Measurements from ENCODE around the gene SPEF1. TPM values are rescaled to one million over a fixed set of nuclear protein-coding genes. Genes with fewer than 3 reads are reported as not detected.

Gene SPEF1
- total RNA-seq, 2 donors from 2014 or later, result 0.35 to 0.44 TPM

DNA sequence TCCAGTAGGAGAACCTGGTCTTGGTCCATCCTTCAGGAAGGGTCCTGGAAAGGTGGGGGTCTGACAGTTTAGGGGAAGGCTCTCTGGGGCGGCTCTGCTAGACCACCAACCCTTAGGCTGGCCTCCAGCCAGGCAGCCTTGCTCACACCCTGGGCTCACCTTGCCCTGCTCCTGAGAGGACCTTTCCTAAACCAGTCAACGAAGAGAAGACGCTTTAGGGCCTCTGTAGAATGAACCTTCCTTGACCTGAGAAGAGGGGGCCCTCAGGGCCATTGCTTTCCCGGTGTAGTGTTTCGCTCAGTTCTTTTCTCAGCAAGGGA is 15.9 kb upstream of the SPEF1 start:
- no peak overlapping the region for H3K9ac ChIP-seq (ENCODE audit: extremely low read depth, low read length, poor library complexity, severe bottlenecking)
- peaks cover 19% of the 10 kb centered on the region for H3K36me3 ChIP-seq (ENCODE audit: control insufficient read depth, insufficient read depth, low read length)
- peak overlapping the region; percentile 80 for H3K4me3 Mint-ChIP-seq
- WGBS, 2 experiments (ENCODE audit: insufficient coverage in 1 of 2, insufficient read length in 1 of 2), result 83 to 84% methylated on average over 4 to 5 of the region's 5 CpGs
- no peak for DNase-seq
- H3K4me1 ChIP-seq (ENCODE audit: control insufficient read depth, insufficient read depth, low read length), result peaks cover 12% of the 10 kb centered on the region
- peaks cover 8% of the 10 kb centered on the region for H3K27me3 Mint-ChIP-seq (ENCODE audit: insufficient read depth)
- H3K27ac Mint-ChIP-seq, result no peak overlapping the region
- peaks cover 8% of the 10 kb centered on the region for H3K36me3 Mint-ChIP-seq (ENCODE audit: low read depth)
- peaks cover 20% of the 10 kb centered on the region for H3K4me1 Mint-ChIP-seq
- no peak overlapping the region for H3K27ac ChIP-seq (ENCODE audit: low read depth, low read length)
- H3K27me3 ChIP-seq (ENCODE audit: control insufficient read depth, insufficient read depth, low read length, poor library complexity, severe bottlenecking), result no peaks in the 10 kb centered on the region
- peak overlapping the region; percentile 79 for H3K4me3 ChIP-seq (ENCODE audit: low read length)
- H3K9me3 Mint-ChIP-seq, result no peaks in the 10 kb centered on the region
- H3K9me3 ChIP-seq (ENCODE audit: control insufficient read depth, low read length), result no peaks in the 10 kb centered on the region
- TF ChIP-seq CTCF (conservative IDR thresholded peaks at IDR 0.05), result no peak

DNA sequence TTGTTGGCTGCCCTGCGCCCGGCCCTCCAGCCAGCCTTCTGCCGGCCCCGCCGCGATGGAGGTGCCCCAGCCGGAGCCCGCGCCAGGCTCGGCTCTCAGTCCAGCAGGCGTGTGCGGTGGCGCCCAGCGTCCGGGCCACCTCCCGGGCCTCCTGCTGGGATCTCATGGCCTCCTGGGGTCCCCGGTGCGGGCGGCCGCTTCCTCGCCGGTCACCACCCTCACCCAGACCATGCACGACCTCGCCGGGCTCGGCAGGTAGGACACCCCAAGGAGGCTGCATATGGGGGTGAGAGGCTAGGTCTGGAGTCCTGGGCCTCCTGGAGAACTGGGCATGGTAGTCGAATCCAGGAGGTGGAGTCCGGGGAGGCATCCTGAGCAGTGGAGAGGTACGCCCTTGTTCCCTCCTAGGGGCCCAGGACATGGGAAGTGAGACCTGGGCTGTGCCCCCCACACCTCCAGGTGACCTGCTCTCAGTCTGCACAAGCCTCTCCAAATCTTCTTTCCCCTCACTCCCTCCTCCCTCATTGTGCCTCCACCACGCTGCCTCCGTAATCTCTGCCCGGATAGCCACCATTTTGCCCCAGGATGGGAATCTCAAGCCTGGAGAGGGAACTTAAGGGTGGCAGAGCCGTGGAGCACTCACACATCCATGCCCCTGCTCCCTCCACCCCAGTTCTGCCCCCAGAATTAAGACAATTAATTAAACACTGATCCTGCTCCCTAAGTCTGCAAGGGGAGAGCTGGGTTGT is 15.4 kb upstream of the SPEF1 start:
- H3K27ac Mint-ChIP-seq, result peak overlapping the region; percentile 52
- peaks cover 14% of the 10 kb centered on the region for H3K36me3 ChIP-seq (ENCODE audit: control insufficient read depth, insufficient read depth, low read length)
- no peak overlapping the region for H3K27ac ChIP-seq (ENCODE audit: low read depth, low read length)
- H3K36me3 Mint-ChIP-seq (ENCODE audit: low read depth), result peaks cover 8% of the 10 kb centered on the region
- H3K4me1 ChIP-seq (ENCODE audit: control insufficient read depth, insufficient read depth, low read length), result peaks cover 12% of the 10 kb centered on the region
- no peaks in the 10 kb centered on the region for H3K27me3 ChIP-seq (ENCODE audit: control insufficient read depth, insufficient read depth, low read length, poor library complexity, severe bottlenecking)
- peak overlapping the region; percentile 55 for H3K9ac ChIP-seq (ENCODE audit: extremely low read depth, low read length, poor library complexity, severe bottlenecking)
- H3K4me3 Mint-ChIP-seq, result peak overlapping the region; percentile 80
- H3K4me3 ChIP-seq (ENCODE audit: low read length), result peak overlapping the region; percentile 79
- no peaks in the 10 kb centered on the region for H3K9me3 ChIP-seq (ENCODE audit: control insufficient read depth, low read length)
- H3K9me3 Mint-ChIP-seq, result no peaks in the 10 kb centered on the region
- TF ChIP-seq CTCF (conservative IDR thresholded peaks at IDR 0.05), result no peak
- H3K4me1 Mint-ChIP-seq, result peaks cover 20% of the 10 kb centered on the region
- peaks cover 11% of the 10 kb centered on the region for H3K27me3 Mint-ChIP-seq (ENCODE audit: insufficient read depth)
- 12 to 16% methylated on average over 11 to 33 of the region's 33 CpGs for WGBS, 2 experiments (ENCODE audit: insufficient coverage in 1 of 2, insufficient read length in 1 of 2)
- no peak for DNase-seq

DNA sequence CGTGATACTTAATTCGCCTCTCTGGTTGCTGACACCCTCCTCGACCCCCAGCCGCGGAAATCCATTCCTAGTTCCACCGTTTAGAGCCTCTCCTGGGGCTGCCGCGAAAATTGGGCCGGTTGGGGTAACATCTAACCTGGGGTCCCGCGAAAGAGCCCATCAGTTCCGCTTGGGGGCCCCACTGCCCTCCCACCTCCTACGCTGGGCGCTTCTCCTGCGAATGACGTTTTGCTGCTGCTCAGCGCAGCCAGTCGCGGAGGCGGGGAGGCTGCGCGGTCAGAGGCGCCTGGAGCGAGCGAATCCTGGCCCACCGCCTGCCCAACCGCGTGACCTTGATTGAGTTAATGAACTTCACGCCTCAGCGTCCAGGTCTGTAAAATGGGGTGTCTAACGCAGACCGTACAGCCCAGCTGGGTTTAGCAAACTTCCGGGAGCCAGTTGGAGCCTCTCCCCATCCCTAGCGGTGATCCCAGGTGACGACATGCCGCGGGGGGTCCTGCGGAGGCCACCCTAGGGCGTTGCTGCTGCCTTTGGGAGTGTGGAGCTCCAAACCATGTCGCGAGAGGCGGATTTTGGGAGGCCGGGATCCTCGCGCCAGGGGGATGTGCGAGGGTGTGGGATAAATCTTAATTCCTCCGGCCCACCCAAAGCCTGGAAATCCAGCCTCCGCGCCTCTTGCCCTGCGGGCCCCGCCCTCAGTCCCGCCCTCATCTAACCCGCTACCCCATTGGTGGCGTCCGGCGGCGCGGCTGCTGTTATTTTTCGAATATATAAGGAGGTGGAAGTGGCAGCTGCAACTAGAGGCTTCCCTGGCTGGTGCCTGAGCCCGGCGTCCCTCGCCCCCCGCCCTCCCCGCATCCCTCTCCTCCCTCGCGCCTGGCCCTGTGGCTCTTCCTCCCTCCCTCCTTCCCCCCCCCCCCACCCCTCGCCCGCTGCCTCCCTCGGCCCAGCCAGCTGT is 14.5 kb upstream of the SPEF1 start, which contains the start of gene CDC25B:
CDC25B (plus strand) TSS at position 800 of the 958 bp plus-strand sequence. CDS start 222 bp downstream, outside the sequence.
- H3K9me3 Mint-ChIP-seq, result no peaks in the 10 kb centered on the region
- peaks cover 5% of the 10 kb centered on the region for H3K36me3 Mint-ChIP-seq (ENCODE audit: low read depth)
- peak within 1 kb of the TSS; percentile 94 for H3K27ac Mint-ChIP-seq
- DNase-seq, result peak; percentile 97
- peak within 1 kb of the TSS; percentile 41 for H3K27ac ChIP-seq (ENCODE audit: low read depth, low read length)
- H3K4me3 Mint-ChIP-seq, result peak within 1 kb of the TSS; percentile 80
- H3K4me1 Mint-ChIP-seq, result peaks cover 20% of the 10 kb centered on the region
- peak; percentile 66 for TF ChIP-seq CTCF (conservative IDR thresholded peaks at IDR 0.05)
- H3K27me3 Mint-ChIP-seq (ENCODE audit: insufficient read depth), result peaks cover 19% of the 10 kb centered on the region
- peak within 1 kb of the TSS; percentile 72 for H3K9ac ChIP-seq (ENCODE audit: extremely low read depth, low read length, poor library complexity, severe bottlenecking)
- peaks cover 5% of the 10 kb centered on the region for H3K36me3 ChIP-seq (ENCODE audit: control insufficient read depth, insufficient read depth, low read length)
- H3K4me1 ChIP-seq (ENCODE audit: control insufficient read depth, insufficient read depth, low read length), result peaks cover 12% of the 10 kb centered on the region
- H3K27me3 ChIP-seq (ENCODE audit: control insufficient read depth, insufficient read depth, low read length, poor library complexity, severe bottlenecking), result no peaks in the 10 kb centered on the region
- WGBS, 2 experiments (ENCODE audit: insufficient coverage in 1 of 2, insufficient read length in 1 of 2), result 5% methylated on average over 34 to 54 of the region's 69 CpGs
- H3K4me3 ChIP-seq (ENCODE audit: low read length), result peak within 1 kb of the TSS; percentile 92
- no peaks in the 10 kb centered on the region for H3K9me3 ChIP-seq (ENCODE audit: control insufficient read depth, low read length)
